H9 (cell line): ENCODE measurements around the gene RAI2. TPM values are rescaled to one million over a fixed set of nuclear protein-coding genes. Genes with fewer than 3 reads are reported as not detected.

ENCODE experiments used
- DNase-seq: peaks from one replicate; pipeline ENCODE4 v3.0.0-alpha.2; 2017
- H2AFZ ChIP-seq: one replicate; pipeline ENCODE4 v1.6.1; 2013; ENCODE audit warnings: mild to moderate bottlenecking, low read length, control low read depth, moderate library complexity
- H2AK5ac ChIP-seq: 2 replicates; pipeline ENCODE4 v1.6.1; 2013; ENCODE audit warnings: low read length, control low read depth, mixed read lengths; ENCODE audit not compliant: insufficient read length
- H2BK120ac ChIP-seq: one replicate; pipeline ENCODE4 v1.6.1; 2013; ENCODE audit warnings: low read depth, mild to moderate bottlenecking, low read length, control low read depth, inconsistent platforms; ENCODE audit not compliant: poor library complexity, severe bottlenecking
- H2BK12ac ChIP-seq: 2 replicates; pipeline ENCODE4 v1.6.1; 2013; ENCODE audit warnings: low read length, control low read depth, mixed read lengths, low read depth; ENCODE audit not compliant: insufficient read length
- H2BK15ac ChIP-seq: 2 replicates; pipeline ENCODE4 v1.6.1; 2013; ENCODE audit warnings: low read depth, low read length, control low read depth
- H2BK20ac ChIP-seq: one replicate; pipeline ENCODE4 v1.6.1; 2013; ENCODE audit warnings: low read depth, mild to moderate bottlenecking, low read length, control low read depth, inconsistent platforms; ENCODE audit not compliant: poor library complexity, severe bottlenecking
- H2BK5ac ChIP-seq: 2 replicates; pipeline ENCODE4 v1.6.1; 2013; ENCODE audit warnings: low read length, control low read depth, mixed read lengths; ENCODE audit not compliant: insufficient read length
- H3K14ac ChIP-seq: 2 replicates; pipeline ENCODE4 v1.6.1; 2013; ENCODE audit warnings: low read length, control low read depth; ENCODE audit not compliant: insufficient read depth
- H3K18ac ChIP-seq: 2 replicates; pipeline ENCODE4 v1.6.1; 2013; ENCODE audit warnings: low read depth, mild to moderate bottlenecking, mixed read lengths, low read length, control low read depth; ENCODE audit not compliant: insufficient read length
- H3K23ac ChIP-seq: 2 replicates; pipeline ENCODE4 v1.6.1; 2013; ENCODE audit warnings: low read length, control low read depth, mixed read lengths, low read depth; ENCODE audit not compliant: insufficient read length
- H3K23me2 ChIP-seq: 2 replicates; pipeline ENCODE4 v1.6.1; 2013; ENCODE audit warnings: low read depth, mild to moderate bottlenecking, mixed read lengths, low read length, control low read depth; ENCODE audit not compliant: insufficient read length, poor library complexity, severe bottlenecking
- H3K27ac ChIP-seq: 2 replicates; pipeline ENCODE4 v1.5.1; 2013; ENCODE audit warnings: low read length, control low read depth, mixed read lengths, low read depth; ENCODE audit not compliant: insufficient read length
- H3K27me3 ChIP-seq: 2 replicates; pipeline ENCODE4 v1.6.1; 2013; ENCODE audit warnings: low read length, control low read depth, inconsistent platforms; ENCODE audit not compliant: insufficient read depth
- H3K4ac ChIP-seq: 2 replicates; pipeline ENCODE4 v1.6.1; 2013; ENCODE audit warnings: low read depth, mild to moderate bottlenecking, control low read depth, inconsistent platforms, low read length, moderate library complexity
- H3K4me1 ChIP-seq: 2 replicates; pipeline ENCODE4 v1.6.1; 2013; ENCODE audit warnings: low read length, control low read depth, inconsistent platforms; ENCODE audit not compliant: insufficient read depth
- H3K4me2 ChIP-seq: 2 replicates; pipeline ENCODE4 v1.6.1; 2013; ENCODE audit warnings: low read length, control low read depth, mixed read lengths; ENCODE audit not compliant: insufficient read length, insufficient read depth
- H3K56ac ChIP-seq: 2 replicates; pipeline ENCODE4 v1.6.1; 2013; ENCODE audit warnings: low read depth, mild to moderate bottlenecking, mixed read lengths, low read length, control low read depth; ENCODE audit not compliant: insufficient read length
- H3K79me1 ChIP-seq: 2 replicates; pipeline ENCODE4 v1.6.1; 2013; ENCODE audit warnings: low read depth, mild to moderate bottlenecking, moderate library complexity, low read length, control low read depth, inconsistent platforms; ENCODE audit not compliant: insufficient read depth, poor library complexity, severe bottlenecking
- H3K79me2 ChIP-seq: 2 replicates; pipeline ENCODE4 v1.6.1; 2013; ENCODE audit warnings: low read length, control low read depth, inconsistent platforms; ENCODE audit not compliant: insufficient read depth
- H3K9ac ChIP-seq: 2 replicates; pipeline ENCODE4 v1.6.1; 2013; ENCODE audit warnings: low read length, control low read depth, mixed read lengths; ENCODE audit not compliant: insufficient read length; ENCODE audit errors: extremely low read depth
- H3K9me3 ChIP-seq: one replicate; pipeline ENCODE4 v1.6.1; 2013; ENCODE audit warnings: low read depth, low read length, inconsistent platforms; ENCODE audit not compliant: control insufficient read depth
- H3T11ph ChIP-seq: one replicate; pipeline ENCODE4 v1.6.1; 2013; ENCODE audit warnings: mild to moderate bottlenecking, low read length, control low read depth, inconsistent platforms
- H4K20me1 ChIP-seq: one replicate; pipeline ENCODE4 v1.6.1; 2013; ENCODE audit not compliant: control insufficient read depth, insufficient read length, insufficient read depth
- H4K5ac ChIP-seq: 2 replicates; pipeline ENCODE4 v1.6.1; 2013; ENCODE audit warnings: low read depth, mild to moderate bottlenecking, mixed read lengths, low read length, control low read depth; ENCODE audit not compliant: insufficient read length
- H4K8ac ChIP-seq: replicated peaks from 2 replicates; pipeline ENCODE4 v1.6.1; 2013; ENCODE audit warnings: low read length, control low read depth, mixed read lengths, low read depth; ENCODE audit not compliant: insufficient read length
- H4K91ac ChIP-seq: 2 replicates; pipeline ENCODE4 v1.6.1; 2013; ENCODE audit warnings: low read depth, mild to moderate bottlenecking, moderate library complexity, mixed read lengths, low read length, control low read depth; ENCODE audit not compliant: insufficient read length
- H3K27ac Mint-ChIP-seq, 3 experiments: 2 replicates in 2 of 3; 3 replicates in 1 of 3; pipeline ENCODE4 v1.8.0; 2020 to 2021; ENCODE audit warnings: mixed read lengths in 3 of 3, mild to moderate bottlenecking in 1 of 3, moderate library complexity in 1 of 3
- H3K27me3 Mint-ChIP-seq: 2 replicates; pipeline ENCODE4 v1.8.0; 2021; ENCODE audit warnings: low read depth, mild to moderate bottlenecking, moderate library complexity, mixed read lengths
- H3K36me3 Mint-ChIP-seq, 3 experiments: 2 replicates in 2 of 3; 3 replicates in 1 of 3; pipeline ENCODE4 v1.8.0; 2020 to 2021; ENCODE audit warnings: low read depth in 3 of 3, mixed read lengths in 3 of 3; ENCODE audit not compliant: insufficient read depth in 1 of 3
- H3K4me1 Mint-ChIP-seq, 2 experiments: 2 replicates each; pipeline ENCODE4 v1.8.0; 2020; ENCODE audit warnings: mixed read lengths in 2 of 2
- H3K4me3 Mint-ChIP-seq, 2 experiments: 2 replicates in 1 of 2; 3 replicates in 1 of 2; pipeline ENCODE4 v1.8.0; 2020 to 2021; ENCODE audit warnings: mild to moderate bottlenecking in 2 of 2, mixed read lengths in 2 of 2, moderate library complexity in 1 of 2
- H3K9me3 Mint-ChIP-seq, 2 experiments: 2 replicates in 1 of 2; 3 replicates in 1 of 2; pipeline ENCODE4 v1.8.0; 2020; ENCODE audit warnings: mild to moderate bottlenecking in 2 of 2, mixed read lengths in 2 of 2, moderate library complexity in 1 of 2
- WGBS: extraction: QIAGEN DNeasy Blood & Tissue Kit; methylation state at CpG from one replicate; pipeline ENCODE4 v1.1.7; 2013; ENCODE audit warnings: missing lambda C conversion rate, low lambda C conversion rate, mixed read lengths; ENCODE audit not compliant: insufficient read length; ENCODE audit errors: extremely low coverage; 5-methylcytosine and 5-hydroxymethylcytosine counted together
- total RNA-seq: library from RNA; stranded (reverse); gene quantifications from 2 replicates; pipeline ENCODE4 v1.2.1, GENCODE V29; 2021
- TF ChIP-seq, protein P1 (sequence below): fragments of 200-600 bp; sonication (generic); conservative IDR thresholded peaks from 3 replicates; pipeline ENCODE4 v1.8.0; 2021; ENCODE audit warnings: antibody characterized with exemption, mild to moderate bottlenecking

Gene RAI2
- total RNA-seq, 1 experiment from 2014 or later, result 0.72 TPM

DNA sequence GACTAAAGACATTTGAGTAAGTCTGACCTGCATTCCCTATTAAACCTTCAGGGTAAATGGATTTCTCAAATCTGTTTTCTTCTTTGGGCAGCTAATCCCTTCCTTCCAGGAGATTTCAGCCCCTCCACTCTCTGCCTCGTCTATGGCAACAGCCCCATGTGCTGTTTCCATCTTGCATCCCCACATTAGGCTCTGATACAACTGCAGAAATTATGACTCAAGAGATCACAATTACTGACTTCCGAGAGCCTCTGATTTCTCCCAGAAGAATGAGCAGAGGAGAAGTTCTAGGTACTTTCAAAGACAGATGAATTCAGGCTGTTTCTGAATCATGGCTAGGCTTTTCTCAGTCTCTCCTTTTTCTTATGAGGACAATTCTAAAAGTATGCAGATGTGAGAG, 38.7 kb downstream of the RAI2 start:
- H3T11ph ChIP-seq, result no peak overlapping the region
- no peak overlapping the region for H2BK120ac ChIP-seq
- H3K23me2 ChIP-seq, result no peaks in the 10 kb centered on the region
- H3K27ac Mint-ChIP-seq, result no peak overlapping the region
- peaks cover 0 to 3% (median 2%) of the 10 kb centered on the region in 3 experiments; a peak in 2 of 7 replicates for H3K36me3 Mint-ChIP-seq
- H2AFZ ChIP-seq, result no peak overlapping the region
- H3K56ac ChIP-seq, result no peak overlapping the region
- peaks cover 8% of the 10 kb centered on the region for H3K9me3 ChIP-seq
- TF ChIP-seq, protein P1, sequence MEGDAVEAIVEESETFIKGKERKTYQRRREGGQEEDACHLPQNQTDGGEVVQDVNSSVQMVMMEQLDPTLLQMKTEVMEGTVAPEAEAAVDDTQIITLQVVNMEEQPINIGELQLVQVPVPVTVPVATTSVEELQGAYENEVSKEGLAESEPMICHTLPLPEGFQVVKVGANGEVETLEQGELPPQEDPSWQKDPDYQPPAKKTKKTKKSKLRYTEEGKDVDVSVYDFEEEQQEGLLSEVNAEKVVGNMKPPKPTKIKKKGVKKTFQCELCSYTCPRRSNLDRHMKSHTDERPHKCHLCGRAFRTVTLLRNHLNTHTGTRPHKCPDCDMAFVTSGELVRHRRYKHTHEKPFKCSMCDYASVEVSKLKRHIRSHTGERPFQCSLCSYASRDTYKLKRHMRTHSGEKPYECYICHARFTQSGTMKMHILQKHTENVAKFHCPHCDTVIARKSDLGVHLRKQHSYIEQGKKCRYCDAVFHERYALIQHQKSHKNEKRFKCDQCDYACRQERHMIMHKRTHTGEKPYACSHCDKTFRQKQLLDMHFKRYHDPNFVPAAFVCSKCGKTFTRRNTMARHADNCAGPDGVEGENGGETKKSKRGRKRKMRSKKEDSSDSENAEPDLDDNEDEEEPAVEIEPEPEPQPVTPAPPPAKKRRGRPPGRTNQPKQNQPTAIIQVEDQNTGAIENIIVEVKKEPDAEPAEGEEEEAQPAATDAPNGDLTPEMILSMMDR, result no peak
- H4K8ac ChIP-seq, result no peak overlapping the region
- no peak overlapping the region for H3K9ac ChIP-seq
- H2AK5ac ChIP-seq, result no peak overlapping the region
- no peaks in the 10 kb centered on the region for H3K4me1 ChIP-seq
- H3K27me3 Mint-ChIP-seq, result peaks cover 10% of the 10 kb centered on the region
- no peak overlapping the region for H3K4me2 ChIP-seq
- no peak overlapping the region for H3K14ac ChIP-seq
- H4K91ac ChIP-seq, result no peak overlapping the region
- no peak overlapping the region for H3K4ac ChIP-seq
- no peaks in the 10 kb centered on the region for H3K79me1 ChIP-seq
- no peak overlapping the region for H3K18ac ChIP-seq
- no peak overlapping the region for H2BK20ac ChIP-seq
- no CpG with 5 or more reads among the region's 2 CpGs for WGBS
- H3K79me2 ChIP-seq, result no peaks in the 10 kb centered on the region
- H2BK5ac ChIP-seq, result no peak overlapping the region
- H3K9me3 Mint-ChIP-seq, result peaks cover 53 to 62% of the 10 kb centered on the region in 2 experiments
- H3K4me3 Mint-ChIP-seq, result no peak overlapping the region
- no peak overlapping the region for H4K5ac ChIP-seq
- no peak overlapping the region for H3K23ac ChIP-seq
- no peaks in the 10 kb centered on the region for H4K20me1 ChIP-seq
- H2BK12ac ChIP-seq, result no peak overlapping the region
- DNase-seq, result no peak
- H3K4me1 Mint-ChIP-seq, result no peaks in the 10 kb centered on the region
- no peaks in the 10 kb centered on the region; the same call in 1 of the 2 replicates for H3K27me3 ChIP-seq
- no peak overlapping the region for H2BK15ac ChIP-seq
- no peak overlapping the region for H3K27ac ChIP-seq
